WTC11 (cell line): ENCODE measurements around the gene MAP1LC3B. TPM values are rescaled to one million over a fixed set of nuclear protein-coding genes. Genes with fewer than 3 reads are reported as not detected.

Experiments
- ATAC-seq: fragments of 200-7000 bp; cut with Tn5 transposase; 2 replicates; pipeline ENCODE4 v1.10.0; 2021; ENCODE audit warnings: mild to moderate bottlenecking, moderate library complexity
- CTCF ChIA-PET: fragments of 300-600 bp; sonication (Branson Sonifier 250); formaldehyde crosslinking; loops from one replicate; lab custom pipeline; 2021; ENCODE audit warnings: antibody characterized with exemption; lab: Charles Lee
- POLR2A ChIA-PET: fragments of 350-600 bp; sonication (Branson Sonifier 250); formaldehyde crosslinking; loops from one replicate; lab custom pipeline; 2021; ENCODE audit warnings: antibody characterized with exemption; lab: Charles Lee
- DNase-seq: peaks from one replicate; pipeline ENCODE4 v3.0.0; 2021; ENCODE audit warnings: low spot score
- H3K27ac Mint-ChIP-seq: 2 replicates; pipeline ENCODE4 v1.8.0; 2021; ENCODE audit warnings: mixed read lengths
- H3K27me3 Mint-ChIP-seq: 2 replicates; pipeline ENCODE4 v1.8.0; 2021; ENCODE audit warnings: low read depth, mild to moderate bottlenecking, moderate library complexity, mixed read lengths
- H3K36me3 Mint-ChIP-seq: 2 replicates; pipeline ENCODE4 v1.8.0; 2021; ENCODE audit warnings: mixed read lengths
- H3K4me1 Mint-ChIP-seq: 2 replicates; pipeline ENCODE4 v1.8.0; 2022; ENCODE audit warnings: mixed read lengths
- H3K4me3 Mint-ChIP-seq: 2 replicates; pipeline ENCODE4 v1.8.0; 2021; ENCODE audit warnings: mild to moderate bottlenecking, moderate library complexity, mixed read lengths
- H3K9me3 Mint-ChIP-seq: 2 replicates; pipeline ENCODE4 v1.8.0; 2021; ENCODE audit warnings: mixed read lengths
- GABPB1 ChIP-seq: sonication (generic); formaldehyde crosslinking; IDR thresholded peaks from 2 replicates; pipeline ENCODE4 v1.8.1; 2023; ENCODE audit warnings: mild to moderate bottlenecking, missing genetic modification reagents
- IRF2 ChIP-seq: sonication (generic); formaldehyde crosslinking; IDR thresholded peaks from 2 replicates; pipeline ENCODE4 v1.8.0; 2022; ENCODE audit warnings: low read depth, missing genetic modification reagents, borderline replicate concordance
- NFE2L1 ChIP-seq: sonication (generic); formaldehyde crosslinking; IDR thresholded peaks from 2 replicates; pipeline ENCODE4 v1.8.1; 2023; ENCODE audit warnings: missing genetic modification reagents
- PRRX2 ChIP-seq: fragments of 250-450 bp; sonication (Bioruptor Pico); IDR thresholded peaks from 2 replicates; pipeline ENCODE4 v1.8.0; 2021; ENCODE audit warnings: mild to moderate bottlenecking
- RELA ChIP-seq: sonication (generic); formaldehyde crosslinking; IDR thresholded peaks from 2 replicates; pipeline ENCODE4 v1.8.1; 2022; ENCODE audit warnings: missing genetic modification reagents, mild to moderate bottlenecking, borderline replicate concordance
- TEAD1 ChIP-seq: sonication (generic); formaldehyde crosslinking; IDR thresholded peaks from 2 replicates; pipeline ENCODE4 v1.8.0; 2022; ENCODE audit warnings: mild to moderate bottlenecking, missing genetic modification reagents
- ZNF138 ChIP-seq: sonication (generic); formaldehyde crosslinking; conservative IDR thresholded peaks from 2 replicates; pipeline ENCODE4 v1.8.1; 2022; ENCODE audit warnings: mild to moderate bottlenecking, moderate library complexity, missing genetic modification reagents
- ZNF232 ChIP-seq: sonication (generic); formaldehyde crosslinking; IDR thresholded peaks from 2 replicates; pipeline ENCODE4 v1.8.0; 2022; ENCODE audit warnings: mild to moderate bottlenecking, missing genetic modification reagents
- ZNF317 ChIP-seq: sonication (generic); formaldehyde crosslinking; IDR thresholded peaks from 2 replicates; pipeline ENCODE4 v1.8.1; 2023; ENCODE audit warnings: low read depth, mild to moderate bottlenecking, moderate library complexity, missing genetic modification reagents, borderline replicate concordance
- total RNA-seq: library from RNA; stranded (reverse); gene quantifications from 3 replicates; pipeline ENCODE4 v1.2.3, GENCODE V29; 2021
- TF ChIP-seq, protein P1 (sequence below): fragments of 250-450 bp; sonication (Bioruptor Pico); conservative IDR thresholded peaks from 2 replicates; pipeline ENCODE4 v1.9.0; 2021; ENCODE audit warnings: mild to moderate bottlenecking
- TF ChIP-seq, protein P2 (sequence below): sonication (generic); formaldehyde crosslinking; IDR thresholded peaks from 2 replicates; pipeline ENCODE4 v1.8.1; 2023; ENCODE audit warnings: mild to moderate bottlenecking, missing genetic modification reagents, moderate library complexity
- TF ChIP-seq, protein P3 (sequence below): fragments of 250-450 bp; sonication (Bioruptor Pico); IDR thresholded peaks from 2 replicates; pipeline ENCODE4 v1.9.0; 2021; ENCODE audit warnings: moderate library complexity, mild to moderate bottlenecking, inconsistent platforms, borderline replicate concordance
- TF ChIP-seq, protein P4 (sequence below): sonication (generic); formaldehyde crosslinking; IDR thresholded peaks from 2 replicates; pipeline ENCODE4 v1.8.1; 2023; ENCODE audit warnings: mild to moderate bottlenecking, missing genetic modification reagents
- TF ChIP-seq, protein P5 (sequence below): fragments of 200-600 bp; IDR thresholded peaks from 2 replicates; pipeline ENCODE4 v1.8.0; 2022; ENCODE audit warnings: antibody characterized with exemption

Gene MAP1LC3B
- total RNA-seq, 1 experiment from 2014 or later = 46.9 TPM

DNA sequence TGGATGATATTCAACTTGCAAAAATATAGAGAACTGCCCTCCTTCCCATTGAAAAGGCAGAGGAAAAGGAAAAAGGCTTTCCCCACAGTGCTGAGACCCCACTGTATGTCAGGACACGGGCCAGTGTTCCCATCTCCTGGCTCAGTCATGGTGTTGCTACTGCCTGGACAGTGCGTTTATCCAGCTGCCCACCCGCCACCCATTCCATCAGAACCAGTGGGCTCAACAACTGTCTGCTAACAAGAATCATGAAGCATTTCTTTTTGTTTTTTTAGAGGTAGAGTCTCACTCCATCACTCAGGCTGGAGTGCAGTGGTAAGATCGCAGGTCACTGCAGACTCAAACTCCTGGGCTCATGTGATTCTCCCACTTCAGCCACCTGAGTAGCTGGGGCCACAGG lies 19.8 kb upstream of the MAP1LC3B start:
- H3K4me3 Mint-ChIP-seq = no peak overlapping the region
- H3K9me3 Mint-ChIP-seq = no peaks in the 10 kb centered on the region
- H3K27ac Mint-ChIP-seq = no peak overlapping the region
- CTCF ChIA-PET = no interaction called here
- H3K27me3 Mint-ChIP-seq = no peaks in the 10 kb centered on the region
- POLR2A ChIA-PET = no interaction called here
- H3K4me1 Mint-ChIP-seq = peaks cover 29% of the 10 kb centered on the region
- DNase-seq (no peak), ATAC-seq (no peak)
- TF ChIP-seq, protein P1, sequence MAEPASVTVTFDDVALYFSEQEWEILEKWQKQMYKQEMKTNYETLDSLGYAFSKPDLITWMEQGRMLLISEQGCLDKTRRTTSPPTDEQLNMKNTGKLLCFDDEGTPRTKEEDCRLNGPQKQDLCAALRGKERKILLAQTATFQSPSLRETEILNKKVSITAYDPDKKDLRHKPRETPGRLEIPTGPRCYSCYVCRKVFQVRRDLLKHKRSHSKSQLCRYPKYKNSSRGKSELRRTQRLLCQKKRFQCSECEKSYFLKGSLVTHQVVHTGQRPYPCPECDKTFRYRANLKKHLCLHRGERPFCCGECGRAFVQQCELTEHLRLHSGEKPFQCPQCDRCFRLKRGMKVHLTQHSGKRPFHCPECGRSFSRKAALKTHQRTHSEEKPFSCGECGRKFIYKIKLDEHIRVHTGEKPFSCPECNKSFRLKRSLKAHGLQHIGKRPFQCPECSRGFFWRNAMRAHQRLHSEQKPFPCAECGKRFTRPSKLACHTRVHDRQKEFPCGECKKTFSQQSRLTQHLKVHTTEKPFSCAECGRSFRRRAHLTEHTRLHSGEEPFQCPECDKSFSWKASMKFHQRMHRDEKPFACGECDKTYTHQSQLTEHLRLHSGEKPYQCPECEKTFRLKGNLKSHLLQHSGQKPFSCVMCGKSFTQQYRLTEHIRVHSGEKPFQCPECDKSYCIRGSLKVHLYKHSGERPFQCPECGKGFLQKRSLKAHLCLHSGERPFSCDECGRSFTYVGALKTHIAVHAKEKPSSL (CRISPR knock-in tag) = no peak
- no peaks in the 10 kb centered on the region for H3K36me3 Mint-ChIP-seq

DNA sequence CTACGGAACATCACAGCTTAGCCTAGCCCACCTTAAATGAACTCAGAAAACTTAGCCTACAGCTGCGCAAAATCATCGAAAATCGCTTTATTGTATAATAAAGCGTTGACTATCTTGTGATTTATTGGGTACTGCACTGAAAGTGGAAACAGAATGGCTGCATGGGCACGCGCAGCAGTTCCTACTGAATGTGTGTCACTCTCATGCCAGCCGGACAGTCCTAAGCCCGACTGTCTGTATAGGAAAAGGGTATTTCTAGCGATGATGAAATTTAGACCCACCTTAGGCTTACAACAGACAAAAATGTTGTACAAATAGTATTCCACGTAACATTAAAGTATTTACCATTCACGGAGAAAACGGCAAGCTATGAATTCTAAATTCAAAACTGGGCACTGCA lies 17.8 kb upstream of the MAP1LC3B start:
- Mint-ChIP-seq H3K4me3 (no peak overlapping the region), H3K9me3 (peaks cover 5% of the 10 kb centered on the region)
- no peak for DNase-seq
- TF ChIP-seq TEAD1 (CRISPR knock-in tag) = no peak
- TF ChIP-seq ZNF317 (CRISPR knock-in tag) = no peak
- no peak for TF ChIP-seq ZNF138 (CRISPR knock-in tag)
- TF ChIP-seq, protein P2, sequence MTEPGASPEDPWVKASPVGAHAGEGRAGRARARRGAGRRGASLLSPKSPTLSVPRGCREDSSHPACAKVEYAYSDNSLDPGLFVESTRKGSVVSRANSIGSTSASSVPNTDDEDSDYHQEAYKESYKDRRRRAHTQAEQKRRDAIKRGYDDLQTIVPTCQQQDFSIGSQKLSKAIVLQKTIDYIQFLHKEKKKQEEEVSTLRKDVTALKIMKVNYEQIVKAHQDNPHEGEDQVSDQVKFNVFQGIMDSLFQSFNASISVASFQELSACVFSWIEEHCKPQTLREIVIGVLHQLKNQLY (CRISPR knock-in tag) = no peak
- TF ChIP-seq, protein P3, sequence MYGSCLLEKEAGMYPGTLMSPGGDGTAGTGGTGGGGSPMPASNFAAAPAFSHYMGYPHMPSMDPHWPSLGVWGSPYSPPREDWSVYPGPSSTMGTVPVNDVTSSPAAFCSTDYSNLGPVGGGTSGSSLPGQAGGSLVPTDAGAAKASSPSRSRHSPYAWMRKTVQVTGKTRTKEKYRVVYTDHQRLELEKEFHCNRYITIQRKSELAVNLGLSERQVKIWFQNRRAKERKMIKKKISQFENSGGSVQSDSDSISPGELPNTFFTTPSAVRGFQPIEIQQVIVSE (CRISPR knock-in tag) = no peak
- TF ChIP-seq, protein P4, sequence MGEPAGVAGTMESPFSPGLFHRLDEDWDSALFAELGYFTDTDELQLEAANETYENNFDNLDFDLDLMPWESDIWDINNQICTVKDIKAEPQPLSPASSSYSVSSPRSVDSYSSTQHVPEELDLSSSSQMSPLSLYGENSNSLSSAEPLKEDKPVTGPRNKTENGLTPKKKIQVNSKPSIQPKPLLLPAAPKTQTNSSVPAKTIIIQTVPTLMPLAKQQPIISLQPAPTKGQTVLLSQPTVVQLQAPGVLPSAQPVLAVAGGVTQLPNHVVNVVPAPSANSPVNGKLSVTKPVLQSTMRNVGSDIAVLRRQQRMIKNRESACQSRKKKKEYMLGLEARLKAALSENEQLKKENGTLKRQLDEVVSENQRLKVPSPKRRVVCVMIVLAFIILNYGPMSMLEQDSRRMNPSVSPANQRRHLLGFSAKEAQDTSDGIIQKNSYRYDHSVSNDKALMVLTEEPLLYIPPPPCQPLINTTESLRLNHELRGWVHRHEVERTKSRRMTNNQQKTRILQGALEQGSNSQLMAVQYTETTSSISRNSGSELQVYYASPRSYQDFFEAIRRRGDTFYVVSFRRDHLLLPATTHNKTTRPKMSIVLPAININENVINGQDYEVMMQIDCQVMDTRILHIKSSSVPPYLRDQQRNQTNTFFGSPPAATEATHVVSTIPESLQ (CRISPR knock-in tag) = no peak
- TF ChIP-seq IRF2 (CRISPR knock-in tag) = no peak
- TF ChIP-seq, all 79 proteins: peak for 0
- Mint-ChIP-seq H3K27ac (no peak overlapping the region), H3K36me3 (peaks cover 5% of the 10 kb centered on the region), H3K27me3 (no peaks in the 10 kb centered on the region), H3K4me1 (peaks cover 19% of the 10 kb centered on the region)
- CTCF ChIA-PET = interaction anchor here (0.6 kb wide), 1 partner anchor 393 kb away, joined by 3 read pairs; no protein-coding TSS in a partner anchor
- ATAC-seq = no peak
- POLR2A ChIA-PET = interaction anchor here (0.6 kb wide), 1 partner anchor 18 kb away, joined by 6 read pairs; no protein-coding TSS in a partner anchor

DNA sequence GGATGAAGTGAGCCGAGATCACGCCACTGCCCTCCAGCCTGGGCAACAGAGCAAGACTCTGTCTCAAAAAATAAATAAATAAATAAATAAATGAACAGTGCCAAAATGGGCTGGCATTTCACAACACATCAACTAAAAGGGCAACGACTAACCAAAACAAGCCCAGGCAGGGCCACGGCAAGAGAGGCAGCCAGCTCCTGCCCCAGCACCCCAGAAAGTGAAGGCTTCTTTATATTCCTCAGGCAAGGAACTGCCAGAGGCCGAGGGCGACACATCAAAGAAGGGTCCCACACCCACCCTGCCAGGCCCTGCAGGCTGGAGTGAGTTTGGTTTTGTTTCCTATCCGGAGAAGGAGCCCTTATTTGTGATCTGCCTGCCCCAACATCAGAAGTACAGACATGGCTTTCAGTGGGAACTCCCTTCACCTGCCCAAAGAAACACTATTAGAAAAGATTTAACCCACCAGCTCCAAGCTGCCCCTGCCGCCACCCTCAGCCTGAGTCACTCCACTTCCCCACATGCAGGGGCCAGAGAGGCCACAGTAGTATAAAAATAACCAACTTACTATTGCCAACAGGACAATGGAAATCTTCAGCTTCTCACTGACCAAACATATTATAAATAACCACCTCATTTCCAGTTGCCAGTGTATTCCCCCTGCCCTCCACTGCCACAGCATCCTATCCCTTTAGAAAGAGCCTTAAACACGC lies 16.6 kb upstream of the MAP1LC3B start:
- Mint-ChIP-seq H3K27me3 (no peaks in the 10 kb centered on the region), H3K4me1 (peaks cover 10% of the 10 kb centered on the region), H3K27ac (no peak overlapping the region), H3K36me3 (peaks cover 7% of the 10 kb centered on the region), H3K9me3 (peaks cover 5% of the 10 kb centered on the region), H3K4me3 (no peak overlapping the region)
- no peak for DNase-seq
- TF ChIP-seq ZNF232 = no peak
- TF ChIP-seq ZNF317 (CRISPR knock-in tag) = no peak
- no peak for TF ChIP-seq NFE2L1 (CRISPR knock-in tag)
- TF ChIP-seq RELA = no peak
- TF ChIP-seq GABPB1 = no peak
- no peak for TF ChIP-seq TEAD1 (CRISPR knock-in tag)
- TF ChIP-seq, protein P5, sequence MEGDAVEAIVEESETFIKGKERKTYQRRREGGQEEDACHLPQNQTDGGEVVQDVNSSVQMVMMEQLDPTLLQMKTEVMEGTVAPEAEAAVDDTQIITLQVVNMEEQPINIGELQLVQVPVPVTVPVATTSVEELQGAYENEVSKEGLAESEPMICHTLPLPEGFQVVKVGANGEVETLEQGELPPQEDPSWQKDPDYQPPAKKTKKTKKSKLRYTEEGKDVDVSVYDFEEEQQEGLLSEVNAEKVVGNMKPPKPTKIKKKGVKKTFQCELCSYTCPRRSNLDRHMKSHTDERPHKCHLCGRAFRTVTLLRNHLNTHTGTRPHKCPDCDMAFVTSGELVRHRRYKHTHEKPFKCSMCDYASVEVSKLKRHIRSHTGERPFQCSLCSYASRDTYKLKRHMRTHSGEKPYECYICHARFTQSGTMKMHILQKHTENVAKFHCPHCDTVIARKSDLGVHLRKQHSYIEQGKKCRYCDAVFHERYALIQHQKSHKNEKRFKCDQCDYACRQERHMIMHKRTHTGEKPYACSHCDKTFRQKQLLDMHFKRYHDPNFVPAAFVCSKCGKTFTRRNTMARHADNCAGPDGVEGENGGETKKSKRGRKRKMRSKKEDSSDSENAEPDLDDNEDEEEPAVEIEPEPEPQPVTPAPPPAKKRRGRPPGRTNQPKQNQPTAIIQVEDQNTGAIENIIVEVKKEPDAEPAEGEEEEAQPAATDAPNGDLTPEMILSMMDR = no peak
- no peak for TF ChIP-seq PRRX2
- no peak for ATAC-seq
- ChIA-PET POLR2A (no interaction called here), CTCF (no interaction called here)
